Dermis microvascular lymphatic vessel endothelial cell (primary cell): Measurements from ENCODE around the gene IFITM2. TPM values are rescaled to one million over a fixed set of nuclear protein-coding genes. Genes with fewer than 3 reads are reported as not detected.

ENCODE experiments used
- total RNA-seq: library from RNA; depleted of rRNA; stranded (reverse); fragments of >200 nt; gene quantifications from 2 replicates; pipeline ENCODE4 v1.2.1, GENCODE V29; 2014

The IFITM2 gene
- total RNA-seq, 1 donor from 2014 or later = 23.1 TPM

Other genes starting within 250 kb of the IFITM2 start
- gene SCGB1C1, start 114.7 kb upstream of the IFITM2 start, total RNA-seq = not detected in 2 replicates
- 7.4 and 14.3 TPM in 2 replicates for gene BET1L, start 100.4 kb upstream of the IFITM2 start, total RNA-seq
- gene RIC8A, start 100.1 kb upstream of the IFITM2 start, total RNA-seq = 119 and 126 TPM in 2 replicates
- 5.8 and 9.6 TPM in 2 replicates for gene SIRT3, start 71.5 kb upstream of the IFITM2 start, total RNA-seq
- 142 and 190 TPM in 2 replicates for gene PSMD13, start 70.8 kb upstream of the IFITM2 start, total RNA-seq
- gene NLRP6, start 29.4 kb upstream of the IFITM2 start, total RNA-seq = not detected in 2 replicates
- 6.7 and 13.9 TPM in 2 replicates for gene PGGHG, start 18.7 kb upstream of the IFITM2 start, total RNA-seq
- not detected in 2 replicates for gene IFITM5, start 8.3 kb upstream of the IFITM2 start, total RNA-seq
- 1.0 and 1.1 TPM in 2 replicates for gene IFITM1, start 6.2 kb downstream of the IFITM2 start, total RNA-seq
- gene IFITM3, start 13.0 kb downstream of the IFITM2 start, total RNA-seq = 30.9 and 86.0 TPM in 2 replicates
- 0.51 and 0.89 TPM in 2 replicates for gene B4GALNT4, start 61.7 kb downstream of the IFITM2 start, total RNA-seq
- gene PKP3, start 86.4 kb downstream of the IFITM2 start, total RNA-seq = 0.38 and 0.39 TPM in 2 replicates
- gene SIGIRR, start 107.2 kb downstream of the IFITM2 start, total RNA-seq = 33.6 and 44.0 TPM in 2 replicates
- gene ANO9, start 134.2 kb downstream of the IFITM2 start, total RNA-seq = 1.4 and 2.7 TPM in 2 replicates
- 19.4 and 40.2 TPM in 2 replicates for gene PTDSS2, start 142.5 kb downstream of the IFITM2 start, total RNA-seq
- 210 and 302 TPM in 2 replicates for gene RNH1, start 199.4 kb downstream of the IFITM2 start, total RNA-seq
- gene HRAS, start 227.8 kb downstream of the IFITM2 start, total RNA-seq = 43.7 and 50.6 TPM in 2 replicates
- 0.26 and 0.51 TPM in 2 replicates for gene LRRC56, start 229.7 kb downstream of the IFITM2 start, total RNA-seq